CD4-positive, alpha-beta T cell treated with Interleukin-6 for 4 hours (primary cell): ENCODE measurements around the gene EVX2.

ENCODE experiments used
- DNase-seq: peaks from one replicate; pipeline ENCODE4 v3.0.0-alpha.2; 2020; ENCODE audit warnings: mixed read lengths

EVX2 gene

DNA sequence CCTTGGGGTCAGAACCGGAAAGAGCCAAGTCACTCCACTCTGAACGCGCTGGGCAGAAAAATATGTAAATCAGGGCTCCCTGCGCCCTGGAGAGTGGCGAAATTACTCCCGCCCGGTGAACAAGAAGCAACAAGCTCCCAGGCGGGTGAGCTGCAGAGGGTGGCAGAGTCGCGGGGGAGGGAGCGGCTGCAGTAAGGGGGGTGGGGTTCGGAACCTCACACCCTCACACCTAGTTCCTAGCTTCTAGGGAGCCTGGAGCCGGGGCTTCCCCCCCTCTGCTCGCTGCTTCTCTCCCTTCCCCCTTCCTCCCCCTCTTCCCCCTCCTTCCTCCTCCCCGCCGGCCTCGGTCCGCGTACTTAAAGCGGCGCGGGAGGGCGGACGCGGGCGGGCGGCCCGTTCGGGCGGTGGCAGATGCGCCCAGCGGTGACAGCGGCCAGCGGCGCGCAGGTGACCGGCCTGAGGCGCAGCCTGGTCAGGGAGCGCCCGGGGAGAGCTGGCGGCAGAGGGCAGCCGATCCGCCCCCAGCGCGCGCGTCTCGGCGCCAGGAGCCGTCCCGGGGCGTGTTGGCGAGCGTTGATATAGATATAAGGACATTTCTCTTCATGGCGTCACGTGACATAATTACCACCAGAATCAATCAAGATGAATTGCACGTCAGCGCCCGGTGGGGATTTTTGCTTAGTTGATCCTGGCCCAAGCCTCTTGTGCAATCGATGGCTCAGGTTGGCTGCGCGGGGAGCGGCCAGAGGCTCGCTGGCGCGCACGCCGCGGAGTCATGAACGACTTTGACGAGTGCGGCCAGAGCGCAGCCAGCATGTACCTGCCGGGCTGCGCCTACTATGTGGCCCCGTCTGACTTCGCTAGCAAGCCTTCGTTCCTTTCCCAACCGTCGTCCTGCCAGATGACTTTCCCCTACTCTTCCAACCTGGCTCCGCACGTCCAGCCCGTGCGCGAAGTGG lies 23.1 kb upstream of the EVX2 start, which contains the start of gene HOXD11:
HOXD11 (plus strand) TSS at position 700 of the 959 bp plus-strand sequence; CDS start at position 776, 76 bp downstream.
- no peak for DNase-seq

DNA sequence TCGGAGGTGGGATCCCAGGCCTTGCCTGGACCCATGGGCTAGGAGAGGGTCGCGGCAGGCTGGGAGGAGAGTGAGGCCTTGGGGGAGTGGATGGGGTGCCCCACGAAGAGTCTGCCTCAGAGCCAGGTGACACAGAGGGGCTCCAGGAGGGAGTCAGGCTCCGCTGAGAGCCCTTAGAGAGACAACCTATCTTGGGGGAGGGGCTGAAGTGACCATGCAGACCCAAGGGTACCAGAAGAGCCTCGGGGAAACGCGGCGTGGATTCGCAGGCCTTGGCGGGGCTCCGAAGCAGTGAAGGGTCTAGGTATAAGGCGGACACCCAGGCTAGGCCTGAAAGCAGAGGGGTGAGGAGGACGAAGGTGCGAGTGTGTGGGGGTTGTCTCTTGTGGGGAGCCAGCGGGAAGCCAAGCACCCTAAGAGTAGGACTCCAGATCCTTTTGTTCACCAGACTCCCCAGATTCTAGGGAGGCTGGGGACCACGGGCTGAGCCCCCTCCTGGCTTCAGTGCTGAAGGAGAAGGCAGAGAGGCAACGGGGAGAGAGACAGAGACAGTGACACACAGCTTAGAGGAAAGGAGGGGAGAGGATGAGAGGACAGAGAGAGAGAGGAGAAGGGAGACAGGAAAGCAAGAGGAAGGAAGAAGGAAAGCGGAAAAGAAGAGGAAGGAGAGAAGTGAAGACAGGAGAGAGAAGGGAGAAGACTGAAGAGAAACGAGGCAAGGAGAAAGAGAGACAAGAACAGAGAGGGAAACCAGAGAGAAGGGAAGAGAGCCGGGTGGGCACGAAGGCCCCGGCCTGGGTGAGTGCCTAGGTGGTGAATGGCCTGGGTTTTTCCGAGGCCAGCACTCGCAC lies 22.2 kb upstream of the EVX2 start:
- DNase-seq, result no peak

DNA sequence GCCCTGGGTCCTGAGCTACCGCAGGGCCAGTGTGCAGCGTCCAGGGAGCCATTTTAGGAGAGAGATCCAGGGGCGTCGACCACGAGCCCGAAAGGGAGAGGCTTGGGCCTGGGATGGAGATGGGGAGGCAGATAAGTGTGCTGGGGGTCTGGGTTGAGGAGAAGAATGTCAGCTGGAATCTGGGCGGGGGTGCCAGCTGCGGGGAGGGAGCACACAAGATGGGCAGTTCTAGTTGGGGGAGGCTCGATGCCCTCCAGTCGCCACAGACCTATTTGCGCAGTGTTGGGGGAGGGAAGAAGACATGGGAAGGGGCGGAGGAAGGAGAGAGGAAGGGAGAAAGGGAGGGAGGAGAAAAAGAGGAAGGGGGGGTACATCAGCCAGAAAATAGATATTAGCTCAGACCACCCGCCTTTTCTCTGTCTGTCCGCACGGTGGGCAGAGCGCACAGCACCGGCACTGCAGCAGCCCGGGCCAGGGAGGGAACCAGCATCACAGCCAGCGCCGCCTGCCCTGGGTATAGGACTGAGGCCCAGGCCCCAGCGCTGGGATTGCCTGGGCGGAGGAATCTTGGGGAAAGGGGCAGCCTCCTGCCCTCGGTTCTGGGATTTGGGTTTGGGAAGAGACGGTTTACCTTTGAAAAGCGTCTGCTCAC lies 21.4 kb upstream of the EVX2 start:
- DNase-seq, result no peak

DNA sequence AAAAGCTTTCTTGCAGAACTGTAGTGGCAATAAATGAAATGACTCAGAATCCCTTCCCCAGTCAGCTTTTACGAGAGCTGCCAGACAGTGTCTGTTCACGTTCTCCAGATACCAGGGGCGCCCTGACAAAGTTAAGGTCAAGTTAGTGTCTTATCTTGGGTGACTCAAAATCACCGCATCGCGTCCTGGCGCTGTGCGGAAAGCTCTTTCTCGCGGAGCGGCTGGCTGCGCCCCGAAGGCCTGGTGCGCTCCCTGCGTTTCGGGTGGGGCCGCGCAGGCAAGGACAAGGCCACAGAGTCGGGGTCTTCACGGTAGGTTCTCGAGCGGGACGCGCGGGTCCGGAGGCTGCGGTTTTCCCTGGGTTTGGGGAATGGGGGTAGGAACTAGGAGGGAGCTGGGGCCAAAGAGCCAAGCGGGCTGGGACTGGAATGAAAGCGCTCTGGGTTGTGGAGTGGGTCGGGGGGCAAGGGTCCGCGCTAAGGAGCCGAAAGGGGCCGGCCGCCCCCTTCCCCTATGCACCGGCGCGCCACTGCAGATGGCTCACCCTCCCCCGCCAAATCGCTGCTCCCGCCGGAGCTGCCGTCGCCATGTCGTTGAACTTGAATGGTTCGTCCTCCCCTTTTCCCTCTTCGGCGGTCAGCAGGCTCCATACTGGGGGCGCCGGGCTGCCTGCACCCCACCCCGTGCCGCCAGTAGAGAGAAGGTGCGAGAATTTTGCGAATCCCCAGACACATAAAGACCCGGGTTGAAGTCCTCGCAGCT lies 20.7 kb upstream of the EVX2 start:
- no peak for DNase-seq

DNA sequence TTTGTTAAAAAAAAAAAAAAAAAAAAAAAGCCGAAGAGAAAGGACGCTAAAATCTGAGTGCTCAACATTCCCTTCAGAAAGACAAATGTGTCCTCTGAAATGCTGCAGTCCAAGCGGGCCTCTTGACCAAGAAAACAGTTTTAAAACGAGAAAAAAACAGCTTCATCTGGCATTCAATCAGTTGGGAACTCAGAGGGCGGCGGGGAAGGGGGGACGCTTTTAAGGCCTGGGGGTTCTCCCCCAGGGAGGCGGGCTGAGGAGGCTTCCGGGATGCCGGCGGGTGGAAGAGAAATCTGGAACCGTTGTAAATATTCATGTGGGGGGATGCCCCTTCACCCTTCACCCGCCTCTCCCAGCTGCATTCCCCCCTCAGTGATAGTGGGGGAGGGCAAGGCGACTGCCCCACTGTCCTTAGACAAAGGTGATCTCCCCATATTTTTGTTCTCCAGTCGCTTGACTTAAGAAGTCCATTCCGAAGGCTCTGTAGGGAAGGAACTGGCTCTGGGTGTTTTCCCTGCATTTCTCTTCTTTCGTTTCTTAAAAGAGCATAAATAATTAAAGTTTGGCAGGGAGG lies 20.1 kb upstream of the EVX2 start:
- no peak for DNase-seq

DNA sequence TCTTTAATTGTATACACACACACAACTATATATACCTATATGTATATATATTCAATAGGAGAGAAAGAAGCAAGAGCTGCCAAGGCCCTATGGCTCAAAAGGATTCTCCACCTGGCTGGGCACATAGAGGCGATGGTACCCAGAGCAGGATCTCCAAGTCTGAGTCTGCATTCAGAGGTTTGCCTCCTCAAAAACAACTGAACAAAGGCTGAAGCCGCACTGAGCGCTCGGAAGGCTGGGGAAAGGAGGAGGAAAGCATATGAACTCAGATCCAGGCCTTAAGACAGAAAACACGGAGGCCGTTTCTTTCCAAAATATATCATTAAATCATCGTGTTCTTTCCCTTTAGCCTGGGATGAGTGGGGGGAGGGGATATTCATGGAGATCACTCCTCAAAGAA lies 19.4 kb upstream of the EVX2 start:
- no peak for DNase-seq

DNA sequence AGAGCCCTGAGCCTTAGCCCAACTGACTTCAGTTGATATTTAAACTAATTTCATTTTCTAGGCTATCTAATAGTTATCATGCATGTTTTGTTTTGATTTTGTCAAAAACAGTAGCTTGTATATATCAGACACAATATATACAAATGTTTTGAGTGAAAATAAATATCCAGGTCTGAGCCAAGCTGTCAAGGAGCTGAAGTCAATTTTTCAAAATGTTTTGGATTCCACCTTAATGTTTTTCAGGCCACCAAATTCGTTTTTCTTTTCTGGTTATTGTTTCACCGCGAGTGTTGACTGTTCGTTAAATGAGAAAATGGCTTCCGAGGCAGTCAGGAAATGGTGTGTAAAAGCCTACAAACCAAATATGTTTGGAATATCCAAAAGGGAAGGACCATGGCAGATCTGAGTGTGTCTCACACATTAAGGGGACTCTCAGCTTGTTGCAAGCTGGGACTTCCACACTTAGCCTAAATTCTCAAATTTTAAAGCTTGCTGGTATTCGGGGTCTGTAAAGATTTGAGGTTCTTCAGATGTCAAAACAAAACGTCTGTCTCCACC lies 18.6 kb upstream of the EVX2 start:
- no peak for DNase-seq

DNA sequence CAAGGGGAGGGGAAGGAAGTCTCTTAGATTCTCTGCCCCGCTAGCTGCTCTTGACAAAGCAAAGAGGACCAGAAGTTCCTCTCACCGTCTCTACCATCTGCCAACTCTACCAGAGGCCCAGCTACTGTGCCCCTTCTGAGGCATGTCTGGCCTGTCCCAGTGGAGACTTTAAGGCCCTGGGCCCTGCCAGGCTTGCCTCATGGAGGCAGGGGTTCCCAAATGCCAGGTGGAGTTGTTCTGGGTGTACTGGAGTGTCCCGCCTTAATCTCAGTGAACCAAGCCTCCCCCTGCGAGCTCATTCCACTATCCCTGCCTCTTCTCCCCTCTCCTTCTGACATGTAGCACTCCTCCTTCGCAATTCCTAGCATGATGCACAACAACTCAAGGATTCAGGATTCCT lies 18.1 kb upstream of the EVX2 start:
- no peak for DNase-seq

DNA sequence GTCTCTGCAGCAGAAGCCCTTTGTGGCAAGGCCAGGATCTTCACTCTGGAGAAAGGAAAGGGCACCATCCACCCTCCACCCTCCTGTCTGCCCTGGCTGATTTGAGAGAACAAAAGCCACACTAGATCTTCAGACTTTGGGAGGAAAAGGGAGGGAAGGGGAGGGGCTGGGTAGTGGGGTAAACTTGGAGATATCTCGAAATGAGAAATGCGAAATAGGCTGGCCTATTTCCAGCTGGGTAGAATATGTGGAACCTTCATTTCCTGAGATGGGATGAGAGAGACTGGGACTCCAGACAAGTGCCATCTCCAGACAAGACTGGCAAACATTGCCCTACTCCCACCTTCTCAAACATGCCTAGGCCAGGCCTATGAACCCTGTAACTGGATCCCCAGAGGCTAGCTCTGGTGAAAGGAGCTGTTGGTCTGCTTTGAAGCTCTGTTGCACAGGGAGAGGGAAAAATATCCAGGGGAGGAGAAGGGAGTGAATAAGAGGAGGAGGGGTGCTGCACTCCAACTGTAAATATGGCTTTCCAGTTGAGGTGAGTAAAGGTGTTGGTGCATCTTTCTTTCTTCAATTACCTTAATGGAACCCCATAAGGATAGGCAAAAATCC lies 17.6 kb upstream of the EVX2 start:
- DNase-seq, result no peak

DNA sequence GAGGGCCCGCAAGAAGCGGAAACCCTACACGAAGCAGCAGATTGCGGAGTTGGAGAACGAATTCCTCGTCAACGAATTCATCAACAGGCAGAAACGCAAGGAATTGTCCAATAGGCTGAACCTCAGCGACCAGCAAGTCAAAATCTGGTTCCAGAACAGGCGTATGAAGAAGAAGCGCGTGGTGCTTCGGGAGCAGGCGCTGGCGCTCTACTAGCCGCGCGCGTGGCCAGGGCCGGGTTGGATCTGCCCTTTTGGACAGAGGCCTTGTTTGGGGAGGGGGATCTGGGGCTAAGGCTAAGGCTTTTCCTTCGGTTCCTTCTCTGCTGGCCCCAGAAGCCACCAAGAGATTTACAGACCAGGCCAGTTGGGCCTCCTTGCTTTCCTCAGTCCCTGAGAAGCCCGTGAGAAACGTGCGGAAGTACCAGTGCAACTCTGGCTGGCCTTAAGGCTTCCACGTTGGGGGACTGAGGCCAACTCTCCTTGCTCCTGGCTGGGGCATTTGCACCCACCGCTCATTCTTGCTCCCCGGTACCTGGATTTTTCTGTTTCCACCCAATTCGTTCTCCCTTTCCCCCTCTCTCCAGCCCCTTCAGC lies 16.9 kb upstream of the EVX2 start:
- DNase-seq, result no peak

DNA sequence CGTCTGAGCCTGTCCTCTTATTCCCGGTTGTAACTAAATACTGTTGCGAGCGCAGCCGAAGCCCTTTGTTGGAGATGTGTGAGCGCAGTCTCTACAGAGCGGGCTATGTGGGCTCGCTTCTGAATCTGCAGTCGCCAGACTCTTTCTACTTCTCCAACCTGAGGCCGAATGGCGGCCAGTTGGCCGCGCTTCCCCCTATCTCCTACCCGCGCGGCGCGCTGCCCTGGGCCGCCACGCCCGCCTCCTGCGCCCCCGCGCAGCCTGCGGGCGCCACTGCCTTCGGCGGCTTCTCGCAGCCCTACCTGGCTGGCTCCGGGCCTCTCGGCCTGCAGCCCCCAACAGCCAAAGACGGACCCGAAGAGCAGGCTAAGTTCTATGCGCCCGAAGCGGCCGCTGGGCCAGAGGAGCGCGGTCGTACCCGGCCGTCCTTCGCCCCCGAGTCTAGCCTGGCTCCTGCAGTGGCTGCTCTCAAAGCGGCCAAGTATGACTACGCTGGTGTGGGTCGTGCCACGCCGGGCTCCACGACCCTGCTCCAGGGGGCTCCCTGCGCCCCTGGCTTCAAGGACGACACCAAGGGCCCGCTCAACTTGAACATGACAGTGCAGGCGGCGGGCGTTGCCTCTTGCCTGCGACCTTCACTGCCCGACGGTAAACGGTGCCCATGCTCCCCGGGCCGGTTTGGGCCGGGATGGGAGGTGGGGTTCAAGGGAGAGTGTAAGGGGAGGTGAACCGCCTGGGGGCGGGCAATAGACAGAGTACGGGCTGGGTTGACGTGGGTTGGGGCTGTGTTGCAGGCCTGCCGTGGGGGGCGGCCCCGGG lies 16.2 kb upstream of the EVX2 start, which contains the start of gene HOXD12:
HOXD12 (plus strand) TSS at position 68 of the 819 bp plus-strand sequence; CDS start at position 75, 7 bp downstream.
- DNase-seq, result no peak

DNA sequence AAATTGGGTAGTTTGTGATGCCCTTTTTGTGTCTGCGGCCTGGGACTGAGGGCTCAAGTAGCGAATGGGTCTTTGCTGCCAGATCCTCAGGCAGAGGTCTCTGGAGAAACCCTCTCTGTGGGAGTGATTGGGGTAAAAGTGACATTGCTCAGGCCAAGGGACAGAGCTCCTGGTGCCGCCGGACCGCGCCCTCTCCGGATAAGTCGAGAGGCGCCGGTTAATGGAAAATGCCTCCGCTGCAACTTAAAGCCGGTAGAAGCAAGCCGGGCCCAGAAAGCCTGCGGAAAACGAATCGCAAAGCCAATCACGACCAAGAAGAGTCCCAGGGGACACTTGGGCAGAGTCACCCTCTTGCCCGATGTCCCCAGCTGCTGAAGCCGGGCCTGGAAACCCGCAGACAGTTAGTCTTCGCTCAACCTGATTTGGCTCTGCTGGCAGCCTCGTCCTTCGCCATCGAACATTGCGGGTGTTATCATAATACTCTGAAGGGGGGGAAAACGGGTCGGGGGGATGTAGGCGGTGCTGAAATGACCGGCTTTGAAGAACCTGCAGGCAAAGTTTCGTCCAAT lies 15.5 kb upstream of the EVX2 start:
- DNase-seq, result no peak

DNA sequence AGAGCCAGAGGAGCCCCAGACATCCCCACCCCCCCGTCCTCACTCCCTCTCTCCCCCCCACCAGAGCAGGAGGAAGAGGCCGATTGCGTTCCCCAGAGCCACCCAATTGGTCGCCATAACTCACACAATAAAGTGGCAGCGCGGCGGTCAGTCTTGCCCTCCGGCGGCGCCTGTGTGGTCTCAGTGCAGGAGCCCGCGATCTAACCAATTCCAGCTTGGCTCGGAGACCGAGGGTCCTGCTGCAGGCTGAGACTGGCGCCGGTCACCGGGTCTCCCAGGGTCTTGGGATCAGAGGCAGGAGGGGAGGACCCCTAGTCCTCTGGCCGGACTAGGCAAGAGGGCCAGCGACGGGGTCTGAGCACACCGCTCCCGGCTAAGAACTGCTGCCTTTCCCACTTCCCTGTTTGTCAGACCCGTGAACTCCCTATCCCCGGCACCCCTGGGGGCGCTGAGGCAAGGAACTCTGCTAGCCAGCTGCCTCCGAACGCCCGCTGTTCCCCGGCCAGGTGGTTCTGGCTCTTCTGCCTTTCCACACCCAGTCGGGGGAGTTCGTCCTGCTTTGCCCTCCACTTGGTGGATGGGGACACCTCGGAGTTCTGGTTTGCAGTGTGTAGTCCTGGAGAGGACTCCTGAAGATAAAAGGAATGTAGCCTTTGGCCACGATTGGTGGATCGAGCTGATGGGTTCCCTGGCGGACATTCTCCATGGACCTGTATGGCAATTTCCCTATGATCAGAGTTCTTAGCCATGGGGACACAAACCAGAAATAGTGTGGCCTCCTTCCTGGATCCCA lies 14.8 kb upstream of the EVX2 start:
- DNase-seq, result no peak

DNA sequence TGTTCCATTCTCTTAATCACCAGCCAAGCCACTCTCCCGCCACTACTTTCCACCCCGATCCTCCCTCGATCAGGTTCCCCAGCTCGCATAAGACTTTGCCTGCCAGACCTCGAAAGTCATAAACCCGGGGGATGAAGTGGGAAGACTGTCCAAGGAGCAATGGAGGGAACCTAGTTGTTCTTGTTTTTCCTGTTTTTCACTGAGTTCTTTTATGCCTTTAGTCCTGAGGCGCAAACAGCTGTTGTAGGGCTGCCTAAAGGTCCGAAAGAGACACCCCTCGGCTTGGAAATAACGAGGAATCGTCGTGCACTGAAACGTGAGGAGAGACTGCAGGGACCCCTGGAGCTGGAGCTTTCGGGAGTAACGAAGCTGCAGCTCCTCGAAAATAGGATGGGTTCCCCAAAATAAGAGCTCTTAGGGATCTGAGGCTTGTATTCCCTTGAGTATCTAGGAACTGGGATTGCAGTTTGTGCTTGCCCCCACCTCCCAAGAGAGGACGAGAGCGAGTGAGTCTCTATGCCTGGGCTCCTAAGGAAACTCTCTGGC lies 14.1 kb upstream of the EVX2 start:
- no peak for DNase-seq

DNA sequence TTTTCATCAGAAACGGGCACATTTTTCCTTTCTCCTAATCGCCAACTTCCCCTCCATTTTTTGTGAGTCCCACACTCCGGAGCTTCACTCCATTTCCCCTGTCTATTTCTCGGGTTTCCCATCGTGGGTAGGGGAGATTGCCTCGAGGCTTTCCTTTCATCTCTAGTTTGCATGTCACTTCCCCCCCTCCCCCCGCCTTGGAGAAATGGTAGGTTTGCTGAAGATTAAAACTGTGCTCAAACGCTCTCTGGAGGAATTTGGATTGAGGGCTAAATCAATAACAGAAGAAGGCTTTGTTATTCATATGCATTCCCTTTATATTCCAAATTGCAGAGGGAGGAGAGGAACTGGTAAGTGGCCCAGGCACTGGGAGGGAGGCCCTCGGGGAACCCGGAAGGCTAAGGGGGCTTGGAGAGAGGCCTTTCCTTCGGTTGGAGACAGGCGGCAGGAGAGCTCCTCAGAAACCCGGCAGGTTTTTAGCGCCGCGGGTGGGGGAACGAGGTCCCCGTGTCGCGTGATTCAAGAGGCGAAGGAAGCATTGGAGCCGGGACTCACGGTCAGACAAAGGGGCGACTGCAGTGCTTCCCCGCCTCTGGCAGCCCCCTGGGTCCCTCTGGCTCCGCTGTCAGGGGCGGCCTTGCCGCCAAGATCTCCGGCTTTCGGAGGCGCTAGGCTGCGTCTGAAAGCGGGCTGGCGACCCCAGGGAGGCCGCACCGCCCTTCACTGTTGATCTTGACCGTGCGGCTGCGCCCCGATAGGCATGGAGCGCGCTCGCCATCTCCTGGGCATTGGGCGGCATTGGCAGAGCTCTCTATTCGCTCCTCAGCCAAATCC lies 13.4 kb upstream of the EVX2 start:
- peak; percentile 63 for DNase-seq

DNA sequence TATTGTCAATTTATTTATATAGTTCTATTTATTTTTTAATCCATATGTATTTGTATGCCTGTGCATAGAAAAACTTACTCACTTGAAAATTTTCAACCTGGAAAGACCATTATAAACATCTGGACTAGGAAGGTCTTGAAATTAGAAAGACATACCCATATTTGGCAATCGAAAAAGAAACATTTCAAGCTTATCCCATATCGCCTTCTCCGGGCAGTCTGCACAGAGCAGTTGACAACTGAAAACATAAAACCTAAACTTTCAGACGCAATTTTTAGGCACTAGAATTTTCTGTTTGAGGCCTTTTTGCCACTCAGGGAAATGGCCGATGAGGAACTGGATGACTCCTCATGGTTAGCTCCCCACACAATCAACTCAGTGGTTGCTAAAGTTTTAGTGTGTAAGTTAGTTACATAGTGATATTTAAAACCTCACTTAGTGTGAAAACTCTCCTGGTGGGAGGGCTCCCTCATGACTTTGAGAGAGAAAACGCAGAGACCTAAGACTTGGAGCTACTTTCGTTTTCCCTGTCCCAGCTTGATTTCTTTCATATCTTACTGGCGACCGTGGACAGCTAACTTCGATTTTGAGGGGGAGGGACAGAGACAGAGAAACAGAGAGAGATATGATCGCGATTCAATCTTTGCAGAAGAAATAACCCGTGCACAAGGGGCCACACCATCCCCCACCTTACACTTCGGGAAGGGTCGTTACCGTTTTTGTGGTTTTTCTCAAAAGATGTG lies 12.7 kb upstream of the EVX2 start:
- no peak for DNase-seq

DNA sequence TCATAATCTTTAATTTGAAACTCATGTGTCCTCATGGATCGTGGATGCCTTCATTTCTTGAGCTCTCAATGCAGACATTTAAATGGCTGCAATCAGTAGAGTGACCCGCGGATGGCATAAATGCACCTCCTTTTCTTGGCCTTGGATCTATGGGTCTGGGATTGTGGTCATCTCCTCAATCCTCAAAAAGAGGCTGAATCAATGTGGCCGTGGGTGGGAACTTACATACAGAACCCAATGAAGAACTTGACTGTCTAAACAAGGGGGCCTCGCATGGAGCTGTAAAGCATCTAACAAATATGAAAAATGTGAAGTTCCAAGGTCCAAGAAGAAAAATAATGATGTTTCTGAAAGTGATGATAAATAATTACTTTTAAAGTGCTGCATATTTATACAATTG lies 11.7 kb upstream of the EVX2 start:
- no peak for DNase-seq
